Islet of Langerhans (tissue), 1 donor: ENCODE data around the gene FGF5.
"Not testable (repeated sequence)": the region's sequence is repeated elsewhere in the genome, so short reads cannot be mapped to it uniquely, and the experiment has no call there.

ENCODE experiments used
- FAIRE-seq: peaks from one replicate; lab custom pipeline; 2011; peaks lifted over from hg19 to GRCh38; lab: Jason Lieb, UNC

The FGF5 gene

GRCh38 chr4:80254114-80254513 is 12.3 kb upstream of the FGF5 start:
- FAIRE-seq: no peak

- FAIRE-seq: no peak
Measured at GRCh38 chr4:80255329-80256095, 11.0 kb upstream of the FGF5 start.

- no peak for FAIRE-seq
Measured at GRCh38 chr4:80257851-80258250, 8.6 kb upstream of the FGF5 start.

GRCh38 chr4:80259012-80259411 is 7.5 kb upstream of the FGF5 start:
- FAIRE-seq: no peak

- no peak for FAIRE-seq
Measured at GRCh38 chr4:80259817-80260216, 6.6 kb upstream of the FGF5 start.

- no peak for FAIRE-seq
Measured at GRCh38 chr4:80261989-80262600, 4.4 kb upstream of the FGF5 start.

GRCh38 chr4:80263541-80264351 is 2.7 kb upstream of the FGF5 start:
- no peak for FAIRE-seq

- no peak for FAIRE-seq
Measured at GRCh38 chr4:80264352-80264647, 2.2 kb upstream of the FGF5 start.

GRCh38 chr4:80264825-80265224 is 1.6 kb upstream of the FGF5 start:
- FAIRE-seq: no peak

- no peak for FAIRE-seq
Measured at GRCh38 chr4:80265571-80266252, 752 bp upstream of the FGF5 start.

- FAIRE-seq: no peak
Measured at GRCh38 chr4:80266902-80267380, 477 bp downstream of the FGF5 start.

- no peak for FAIRE-seq
Measured at GRCh38 chr4:80268081-80268823, 1.8 kb downstream of the FGF5 start.

- no peak for FAIRE-seq
Measured at GRCh38 chr4:80268936-80269335, 2.5 kb downstream of the FGF5 start.

GRCh38 chr4:80270321-80270720 is 3.9 kb downstream of the FGF5 start:
- FAIRE-seq: no peak

GRCh38 chr4:80270868-80271267 is 4.4 kb downstream of the FGF5 start:
- FAIRE-seq: no peak

- no peak for FAIRE-seq
Measured at GRCh38 chr4:80271801-80272200, 5.3 kb downstream of the FGF5 start.

GRCh38 chr4:80276931-80277330 is 10.5 kb downstream of the FGF5 start:
- no peak for FAIRE-seq

GRCh38 chr4:80279751-80280150 is 13.3 kb downstream of the FGF5 start:
- no peak for FAIRE-seq

GRCh38 chr4:80286451-80286850 is 20.0 kb downstream of the FGF5 start:
- no peak for FAIRE-seq

GRCh38 chr4:80290665-80291064 is 24.2 kb downstream of the FGF5 start:
- not testable (repeated sequence) for FAIRE-seq

GRCh38 chr4:80294206-80294605 is 27.7 kb downstream of the FGF5 start:
- FAIRE-seq: no peak

- FAIRE-seq: no peak
Measured at GRCh38 chr4:80295336-80295735, 28.9 kb downstream of the FGF5 start.
